Activated CD8-positive, alpha-beta memory T cell treated with anti-CD3 and anti-CD28 coated beads for 36 hours (primary cell): Measurements from ENCODE around the gene PLEKHA8. TPM values are rescaled to one million over a fixed set of nuclear protein-coding genes. Genes with fewer than 3 reads are reported as not detected.

Experiments used
- CTCF ChIA-PET: fragments of 350-600 bp; sonication (Branson Sonifier 250); formaldehyde crosslinking; loops from one replicate; lab custom pipeline; 2021; ENCODE audit warnings: antibody characterized with exemption; lab: Charles Lee
- POLR2A ChIA-PET: fragments of 350-600 bp; sonication (Branson Sonifier 250); formaldehyde crosslinking; loops from one replicate; lab custom pipeline; 2021; ENCODE audit warnings: antibody characterized with exemption; lab: Charles Lee
- total RNA-seq, 2 experiments: library from RNA; stranded (reverse); gene quantifications; one replicate each; pipeline ENCODE4 v1.2.3, GENCODE V29; 2021

Gene PLEKHA8
- total RNA-seq, 2 experiments from 2014 or later: 12.4 to 13.5 TPM

DNA sequence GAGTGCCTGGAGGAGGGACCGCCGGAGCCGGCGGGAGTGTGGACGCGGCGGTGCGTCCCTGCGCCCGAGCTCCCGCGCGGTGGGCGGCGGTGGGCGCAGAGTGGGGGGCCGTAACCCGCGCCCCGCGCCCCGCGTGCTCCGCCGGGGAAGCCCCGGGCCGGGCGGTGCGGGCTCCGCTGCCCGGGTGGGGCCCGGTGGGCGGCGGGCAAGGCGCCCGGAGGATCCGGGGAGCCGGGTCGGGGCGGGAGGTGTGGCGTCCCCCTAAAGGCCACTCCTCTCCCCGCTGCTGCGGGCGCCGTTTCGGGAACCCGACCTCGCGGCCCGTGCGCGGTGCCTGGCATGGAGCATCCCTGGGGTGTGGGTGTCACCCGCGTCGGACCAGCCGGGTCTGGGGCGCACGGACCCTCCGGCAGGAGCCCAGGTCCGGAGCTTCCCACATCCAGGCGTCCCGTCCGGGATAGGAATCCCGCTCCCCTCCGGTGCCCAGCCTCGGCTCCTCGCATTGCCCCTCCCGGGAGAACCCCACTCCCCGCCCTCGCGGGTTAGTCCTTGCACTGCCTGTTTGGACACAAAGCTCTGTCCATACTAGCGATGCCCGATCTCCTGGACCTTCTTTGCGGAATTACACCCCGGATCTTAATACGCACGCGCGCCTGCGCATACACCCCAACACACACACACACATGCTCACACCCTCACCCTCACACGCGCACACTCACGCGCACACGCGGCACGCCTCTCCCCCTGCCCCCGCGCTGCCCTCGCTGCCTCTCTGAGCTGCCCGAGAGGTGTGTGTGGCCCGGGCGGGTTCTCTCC is 107.3 kb downstream of the PLEKHA8 start:
- ChIA-PET POLR2A (interaction anchor here (0.5 to 1.2 kb wide), 4 partner anchors 12 to 211 kb away, joined by 3 to 5 read pairs (median 4); partner anchors contain the start of gene PLEKHA8), CTCF (interaction anchor here (0.9 kb wide), 1 partner anchor 8 kb away, joined by 3 read pairs; no protein-coding TSS in a partner anchor)

DNA sequence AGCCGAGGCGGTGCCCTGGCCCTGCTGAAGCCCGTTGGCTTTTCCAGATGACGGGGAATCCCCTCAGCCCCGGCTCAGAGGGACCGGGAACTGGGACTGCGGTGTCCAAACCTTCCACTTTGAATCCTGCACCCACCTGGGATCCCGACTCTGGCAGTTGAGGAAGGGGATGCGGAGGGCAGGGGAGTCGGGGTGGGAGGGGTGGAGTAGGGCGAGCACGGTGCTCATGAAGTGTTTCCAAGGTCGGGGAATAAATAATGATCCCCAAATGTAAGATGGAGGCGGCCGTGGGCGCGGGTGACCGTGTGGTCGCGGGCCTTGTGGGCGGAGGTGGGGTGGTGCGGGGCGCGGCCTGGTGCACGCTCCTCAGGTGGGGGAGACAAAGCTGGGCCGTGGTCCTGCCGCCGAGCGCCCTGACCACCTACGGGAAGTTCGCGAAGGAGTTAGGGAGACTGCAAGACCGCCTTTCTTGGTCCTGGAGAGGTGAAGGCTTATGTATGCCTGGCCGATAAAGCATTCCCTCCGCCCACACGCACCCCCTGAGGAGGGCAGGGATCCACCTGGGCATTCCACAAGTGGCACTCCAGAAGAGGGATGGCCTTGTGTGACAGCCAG is 108.0 kb downstream of the PLEKHA8 start:
- ChIA-PET POLR2A (interaction anchor here (0.5 kb wide), 1 partner anchor 210 kb away, joined by 3 read pairs; no protein-coding TSS in a partner anchor), CTCF (interaction anchor here (1.6 kb wide), 1 partner anchor 74 kb away, joined by 3 read pairs; no protein-coding TSS in a partner anchor)

DNA sequence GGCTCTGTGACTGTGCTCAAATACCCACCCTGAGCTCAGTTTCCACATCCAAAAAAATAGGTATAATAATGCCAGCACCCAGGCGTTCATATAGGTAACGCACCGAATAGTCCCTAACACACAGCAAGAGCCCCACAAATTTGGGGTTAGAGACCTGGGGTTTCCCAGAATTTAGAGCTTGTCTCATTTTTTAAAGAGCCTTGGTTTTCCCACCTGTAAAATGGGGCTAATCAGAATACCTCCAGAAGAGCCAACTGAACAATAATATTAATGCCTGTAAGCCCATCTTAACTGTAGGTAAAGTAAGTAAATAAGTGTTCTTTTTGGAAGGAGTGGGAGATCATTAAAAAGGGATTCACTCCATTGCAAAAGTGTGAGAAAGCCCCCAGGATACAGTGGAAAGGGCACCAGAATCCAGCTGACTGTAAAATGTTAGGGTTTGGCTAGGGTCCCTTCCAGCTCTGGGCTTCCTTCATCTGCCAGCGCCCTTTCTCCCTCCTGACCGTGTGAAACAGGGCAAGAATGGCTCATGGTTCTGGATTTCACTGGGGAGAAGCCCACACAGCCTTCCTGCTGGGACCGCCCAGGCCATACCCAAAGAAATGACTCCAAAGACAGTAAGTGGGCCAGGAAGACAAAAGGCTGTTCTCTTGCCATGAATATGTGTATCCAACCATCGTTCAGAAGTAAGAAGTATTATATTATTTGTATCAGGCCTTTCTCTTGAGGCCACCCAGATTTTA is 108.7 kb downstream of the PLEKHA8 start:
- POLR2A ChIA-PET: no interaction called here
- CTCF ChIA-PET: interaction anchor here (1.6 kb wide), 1 partner anchor 75 kb away, joined by 3 read pairs; no protein-coding TSS in a partner anchor

- ChIA-PET POLR2A (no interaction called here), CTCF (no interaction called here)
Measured at GRCh38 chr7:30139836-30140384, 111.7 kb downstream of the PLEKHA8 start.

- ChIA-PET CTCF (no interaction called here), POLR2A (no interaction called here)
Measured at GRCh38 chr7:30140456-30140855, 112.2 kb downstream of the PLEKHA8 start.

GRCh38 chr7:30142710-30143109 is 114.5 kb downstream of the PLEKHA8 start:
- ChIA-PET POLR2A (no interaction called here), CTCF (no interaction called here)

DNA sequence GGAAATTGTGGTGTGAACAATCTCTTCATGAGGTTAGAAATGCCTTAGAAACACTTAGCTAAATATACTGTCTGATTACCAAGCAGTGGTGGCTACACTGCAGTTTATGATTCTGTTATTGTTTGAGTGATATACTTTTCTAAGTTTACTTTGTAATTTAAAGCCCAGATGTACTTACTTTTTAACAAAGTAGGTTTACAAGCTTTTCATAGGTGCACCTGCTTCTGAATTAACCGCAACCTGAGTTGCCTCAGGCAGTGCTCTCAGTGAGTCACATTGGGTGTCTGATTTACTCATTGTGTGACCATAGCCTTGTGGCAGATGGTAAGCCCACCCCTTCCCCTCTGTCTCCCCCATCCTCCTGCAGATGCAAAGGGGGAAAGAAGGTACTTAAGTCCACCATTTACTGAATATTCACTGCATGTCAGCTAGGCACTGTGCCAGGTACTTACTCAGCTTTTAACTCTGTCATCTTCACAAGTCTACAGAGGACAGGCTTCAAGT is 115.6 kb downstream of the PLEKHA8 start:
- CTCF ChIA-PET: interaction anchor here (1.2 kb wide), 1 partner anchor 9 kb away, joined by 3 read pairs; the partner anchor contains the start of gene MTURN
- POLR2A ChIA-PET: no interaction called here

DNA sequence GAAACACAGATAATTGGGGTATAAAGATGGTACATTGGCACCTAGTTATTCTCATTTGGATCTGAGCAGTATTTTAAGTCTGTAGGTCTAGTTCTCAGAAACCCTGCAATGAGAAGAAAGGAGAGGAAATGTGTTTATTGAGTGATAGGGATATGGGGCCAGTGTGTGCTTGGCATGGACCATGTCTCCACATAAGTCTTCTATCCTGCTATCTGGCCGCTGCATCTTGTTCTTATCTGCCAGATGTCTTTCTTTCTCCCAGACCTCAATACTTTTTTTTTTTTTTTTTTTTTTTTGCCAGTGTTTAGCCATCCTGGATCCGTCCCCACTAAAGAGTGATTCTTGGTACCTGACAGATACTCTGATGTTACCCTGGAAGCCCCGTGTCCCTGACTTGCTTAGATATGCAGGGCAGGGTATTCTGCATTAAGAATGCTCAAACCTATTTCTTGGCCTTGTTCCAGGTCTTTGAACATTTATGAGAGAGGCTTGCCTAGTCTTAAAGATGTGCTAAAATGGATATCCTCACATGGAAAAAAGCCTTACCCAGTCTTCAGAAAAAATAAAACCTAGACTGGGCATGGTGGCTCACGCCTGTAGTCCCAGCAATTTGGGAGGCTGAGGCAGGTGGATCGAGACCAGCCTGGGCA is 116.6 kb downstream of the PLEKHA8 start:
- CTCF ChIA-PET: interaction anchor here (1.2 kb wide), 1 partner anchor 10 kb away, joined by 3 read pairs; the partner anchor contains the start of gene MTURN
- POLR2A ChIA-PET: no interaction called here

DNA sequence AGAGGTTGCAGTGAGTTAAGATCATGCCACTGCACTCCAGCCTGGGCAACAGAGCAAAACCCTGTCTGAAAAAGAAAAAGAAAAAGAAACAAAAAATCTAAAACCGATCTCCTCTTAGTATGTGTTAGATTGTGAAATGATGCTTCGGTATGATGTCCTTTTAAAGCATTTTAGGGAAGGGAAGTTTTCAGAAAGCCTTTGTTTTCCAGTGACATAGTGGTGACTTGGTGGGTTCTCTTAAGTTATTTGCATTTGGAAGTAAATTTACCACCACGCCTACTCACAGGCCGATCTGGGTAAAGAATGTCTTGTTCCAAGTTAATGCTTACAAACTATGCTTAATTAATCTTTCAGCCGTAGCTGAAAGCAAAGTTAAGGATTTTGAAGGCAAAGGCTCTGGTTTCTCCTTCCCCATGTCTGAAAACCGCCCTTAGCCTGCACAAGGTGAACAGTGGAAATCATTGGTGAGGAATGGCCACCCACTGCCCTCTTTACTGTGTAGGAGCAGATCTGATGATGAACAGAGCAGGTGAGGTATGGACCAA is 117.3 kb downstream of the PLEKHA8 start:
- ChIA-PET CTCF (no interaction called here), POLR2A (no interaction called here)

DNA sequence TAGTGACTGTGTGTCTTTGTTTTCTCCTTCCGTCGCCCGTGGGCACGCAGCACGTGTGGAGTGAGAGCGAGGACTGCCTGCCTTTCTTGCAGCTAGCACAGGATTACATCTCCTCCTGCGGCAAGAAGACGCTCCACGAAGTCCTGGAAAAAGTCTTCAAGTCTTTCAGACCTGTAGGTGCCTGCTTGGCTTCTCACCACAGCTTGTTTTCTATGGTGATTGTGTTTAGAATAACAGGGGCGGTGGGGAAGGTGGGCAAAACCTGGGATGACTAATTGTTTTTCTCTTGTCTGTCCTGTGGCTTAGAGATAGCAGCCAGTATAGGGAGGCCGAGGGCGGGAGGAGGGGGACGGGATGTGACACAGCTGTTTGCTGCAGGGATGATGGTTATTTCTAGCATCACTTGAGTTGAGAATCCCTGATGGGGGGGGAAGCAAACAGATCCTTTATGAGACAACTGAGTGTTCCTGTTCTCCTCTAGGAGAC is 118.0 kb downstream of the PLEKHA8 start:
- POLR2A ChIA-PET: no interaction called here
- CTCF ChIA-PET: no interaction called here

DNA sequence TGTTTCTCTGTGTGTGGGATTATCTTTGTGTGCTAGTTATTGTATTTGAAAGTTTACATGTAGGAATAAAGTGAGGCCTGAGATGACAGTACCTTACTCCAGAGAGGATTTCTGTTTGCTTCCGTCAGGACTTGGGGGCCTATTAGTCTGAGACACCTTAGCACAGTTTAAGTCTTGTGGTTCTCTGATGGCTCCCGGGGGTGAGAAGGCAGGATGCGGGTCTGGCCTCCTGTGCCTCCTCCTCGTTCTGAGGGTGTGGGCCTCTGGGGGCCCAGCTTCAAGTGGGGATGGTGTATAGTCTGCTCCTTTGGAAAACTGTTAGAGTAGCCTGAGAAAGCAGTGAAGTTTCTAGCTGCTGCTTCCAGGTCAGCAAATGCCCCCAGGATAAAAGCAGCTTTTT is 119.0 kb downstream of the PLEKHA8 start:
- CTCF ChIA-PET: no interaction called here
- POLR2A ChIA-PET: interaction anchor here (1.1 kb wide), 1 partner anchor 12 kb away, joined by 4 read pairs; the partner anchor contains the start of gene MTURN

- CTCF ChIA-PET: no interaction called here
- POLR2A ChIA-PET: interaction anchor here (1.1 kb wide), 1 partner anchor 13 kb away, joined by 4 read pairs; the partner anchor contains the start of gene MTURN
Measured at GRCh38 chr7:30147785-30148184, 119.6 kb downstream of the PLEKHA8 start.

DNA sequence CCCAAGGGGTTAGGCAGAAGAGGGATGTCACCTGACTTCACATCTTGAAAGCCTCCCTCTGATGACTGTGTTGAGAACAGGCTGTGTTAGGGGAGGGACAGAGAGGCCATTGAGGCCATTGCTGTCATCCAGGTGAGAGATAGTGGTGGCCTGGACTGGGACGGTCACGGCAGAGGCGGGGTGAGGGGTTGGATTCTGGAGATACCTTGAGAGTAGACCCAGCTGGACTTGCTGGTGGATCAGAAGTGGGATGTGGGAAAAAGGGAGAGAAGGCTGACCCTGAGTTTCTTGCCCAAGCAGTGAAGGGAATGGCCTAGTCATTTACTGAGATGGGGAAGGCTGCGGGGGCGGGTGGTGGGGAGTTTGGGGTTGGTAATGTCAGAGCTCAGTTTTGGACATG is 120.2 kb downstream of the PLEKHA8 start:
- ChIA-PET CTCF (no interaction called here), POLR2A (no interaction called here)

- POLR2A ChIA-PET: no interaction called here
- CTCF ChIA-PET: no interaction called here
Measured at GRCh38 chr7:30148951-30149459, 120.8 kb downstream of the PLEKHA8 start.

- CTCF ChIA-PET: no interaction called here
- POLR2A ChIA-PET: no interaction called here
Measured at GRCh38 chr7:30149640-30150272, 121.5 kb downstream of the PLEKHA8 start.

DNA sequence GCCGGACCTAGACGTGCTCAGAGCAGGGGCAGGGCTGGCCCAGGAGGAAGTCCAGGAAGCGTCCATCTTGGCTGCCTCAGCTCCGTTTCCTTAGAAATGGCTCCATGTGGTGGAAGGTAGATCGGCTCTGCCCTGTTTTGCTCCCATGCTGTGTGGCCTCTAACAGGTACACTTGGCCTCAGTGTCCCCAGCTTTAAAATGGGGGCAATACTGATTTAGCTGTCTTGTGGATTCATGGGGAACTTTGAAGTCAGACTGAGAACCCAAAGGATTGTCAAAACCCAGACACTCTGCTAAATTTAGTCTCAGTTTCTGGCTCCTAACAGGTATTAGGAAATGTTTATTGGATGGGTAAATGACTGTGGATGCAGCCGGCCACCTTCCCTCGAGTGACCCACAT is 122.5 kb downstream of the PLEKHA8 start:
- POLR2A ChIA-PET: no interaction called here
- CTCF ChIA-PET: no interaction called here

DNA sequence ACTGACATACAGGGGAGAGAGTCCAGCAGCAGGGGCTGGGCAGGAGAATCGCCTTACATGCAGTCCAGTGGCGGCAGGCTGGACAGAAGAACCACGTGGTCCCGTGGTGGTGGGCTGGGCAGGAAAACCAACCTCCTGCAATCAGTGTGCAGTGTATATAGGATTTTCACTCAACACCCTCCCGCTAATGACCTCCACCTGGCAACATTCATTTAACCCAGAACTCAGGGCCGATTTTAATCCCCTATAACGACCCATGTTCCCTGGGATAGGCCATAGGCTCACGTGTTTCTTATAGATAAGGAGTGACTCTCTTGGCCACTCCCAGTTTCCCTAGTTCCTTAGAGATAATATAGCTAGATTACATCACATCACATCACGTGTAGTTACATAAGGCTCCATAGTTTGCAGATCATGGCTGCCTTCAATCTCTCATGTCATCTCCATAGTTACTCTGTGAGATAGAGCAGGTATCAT is 125.9 kb downstream of the PLEKHA8 start:
- ChIA-PET POLR2A (no interaction called here), CTCF (no interaction called here)
